Thyroid gland (tissue), 4 donors: Measurements from ENCODE around the gene EIF3C. TPM values are rescaled to one million over a fixed set of nuclear protein-coding genes. Genes with fewer than 3 reads are reported as not detected.
"Not testable (repeated sequence)": the region's sequence is repeated elsewhere in the genome, so short reads cannot be mapped to it uniquely, and the experiment has no call there.

Experiments used
- DNase-seq, 2 donors: peaks; one replicate each; pipeline ENCODE4 v3.0.0-alpha.2; 2019
- H3K27ac ChIP-seq, 3 donors: fragments of 200-600 bp; sonication (generic); 1 replicate in 2 of 3; 2 replicates in 1 of 3; pipeline ENCODE4 v1.5.1; 2016 to 2019; ENCODE audit warnings: mild to moderate bottlenecking in 1 of 3, moderate library complexity in 1 of 3
- H3K27me3 ChIP-seq: fragments of 200-600 bp; sonication (generic); one replicate; pipeline ENCODE4 v1.5.1; 2019
- H3K36me3 ChIP-seq, 2 donors: fragments of 200-600 bp; sonication (generic); one replicate each; pipeline ENCODE4 v1.5.1; 2016 to 2019
- H3K4me1 ChIP-seq, 2 donors: fragments of 200-600 bp; sonication (generic); one replicate each; pipeline ENCODE4 v1.5.1; 2017 to 2019
- H3K4me3 ChIP-seq, 3 donors: fragments of 200-600 bp; sonication (generic); replicated peaks in 1 of 3; 1 replicate in 2 of 3; 2 replicates in 1 of 3; pipeline ENCODE4 v1.5.1; 2016; ENCODE audit warnings: mild to moderate bottlenecking in 1 of 3
- H3K9me3 ChIP-seq: fragments of 200-600 bp; sonication (generic); one replicate; pipeline ENCODE4 v1.5.1; 2017
- CTCF ChIP-seq, 6 experiments: fragments of 200-600 bp in 3 of 6; fragments of 450-650 bp in 3 of 6; sonication (generic) in 3 of 6; IDR thresholded peaks; one replicate each; pipeline ENCODE4 v1.5.1; 2016 to 2019; ENCODE audit warnings: antibody characterized with exemption in 6 of 6, mild to moderate bottlenecking in 2 of 6, inconsistent platforms in 1 of 6, moderate library complexity in 1 of 6
- WGBS, 2 donors: methylation state at CpG; one replicate each; pipeline ENCODE4 v1.1.5; 2017; 5-methylcytosine and 5-hydroxymethylcytosine counted together
- intact Hi-C: fragments of 100-400 bp; cut with DNase I; formaldehyde crosslinking; loops from one replicate; pipeline ENCODE4 v1.15.1; 2023
- total RNA-seq, 4 donors: library from RNA; depleted of rRNA; stranded (reverse); fragments of >200 nt; gene quantifications; one replicate each; pipeline ENCODE4 v1.2.3, GENCODE V29; 2016

Gene EIF3C
- total RNA-seq, 4 donors from 2014 or later, result 213 to 326 (median 285) TPM

- H3K27ac ChIP-seq, DNase-seq, H3K4me1 ChIP-seq, intact Hi-C loops, H3K27me3 ChIP-seq, H3K9me3 ChIP-seq, H3K4me3 ChIP-seq, H3K36me3 ChIP-seq: not testable (repeated sequence)
- WGBS, 2 donors, result 89 to 94% methylated on average over 11 to 14 of the region's 15 CpGs
These were observed 11.8 kb downstream of the EIF3C start for GRCh38 chr16:28722852-28723650.

- H3K27ac ChIP-seq, H3K9me3 ChIP-seq, intact Hi-C loops, H3K36me3 ChIP-seq, H3K4me3 ChIP-seq, DNase-seq, H3K4me1 ChIP-seq, H3K27me3 ChIP-seq: not testable (repeated sequence)
- no CpG with 5 or more reads among the region's 5 CpGs for WGBS, 2 donors
These were observed 20.0 kb downstream of the EIF3C start for GRCh38 chr16:28731253-28731652.

DNA sequence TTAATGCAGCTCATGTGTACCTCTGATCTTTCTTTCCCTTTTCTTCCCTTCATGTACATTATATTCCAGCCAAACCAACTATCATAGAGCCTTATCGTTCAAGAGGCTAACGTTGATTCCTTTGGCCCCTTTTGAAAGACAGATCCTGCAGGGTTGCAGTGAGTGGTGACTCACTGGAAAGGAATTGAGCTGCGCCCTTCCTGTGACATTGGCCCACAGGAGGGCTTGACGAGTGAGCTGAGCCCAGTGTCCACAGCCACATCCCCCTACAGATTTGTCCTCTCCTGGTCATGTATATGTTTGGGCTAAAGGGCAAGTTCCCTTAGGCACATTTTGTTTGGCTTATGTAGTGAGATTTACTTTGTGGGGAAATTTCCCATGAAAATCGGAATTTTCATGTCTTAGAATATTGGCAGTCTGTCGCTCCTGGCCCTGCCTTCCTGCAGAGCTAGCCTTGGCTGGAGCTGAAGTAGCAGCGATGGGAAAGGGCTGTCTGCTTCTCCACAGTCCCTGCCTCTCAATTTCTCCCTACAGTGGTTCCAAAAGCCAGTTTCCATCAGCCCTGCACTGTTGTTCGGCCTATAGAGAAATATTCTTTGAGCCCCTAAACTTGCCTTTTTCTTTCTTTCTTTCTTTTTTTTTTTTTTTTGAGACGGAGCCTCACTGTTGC, 21.3 kb downstream of the EIF3C start:
- H3K27me3 ChIP-seq, H3K36me3 ChIP-seq, DNase-seq, H3K4me1 ChIP-seq, H3K4me3 ChIP-seq, H3K9me3 ChIP-seq, intact Hi-C loops, H3K27ac ChIP-seq: not testable (repeated sequence)
- 82% methylated on average over 2 of the region's 9 CpGs; no CpG with 5 or more reads in 1 of the 2 donors for WGBS, 2 donors

- H3K4me3 ChIP-seq, H3K9me3 ChIP-seq, H3K27me3 ChIP-seq, intact Hi-C loops, DNase-seq, H3K36me3 ChIP-seq, H3K27ac ChIP-seq, H3K4me1 ChIP-seq: not testable (repeated sequence)
- WGBS, 2 donors, result 20% methylated on average over 2 of the region's 9 CpGs; no CpG with 5 or more reads in 1 of the 2 donors
These were observed 28.5 kb downstream of the EIF3C start for GRCh38 chr16:28739787-28740186.

DNA sequence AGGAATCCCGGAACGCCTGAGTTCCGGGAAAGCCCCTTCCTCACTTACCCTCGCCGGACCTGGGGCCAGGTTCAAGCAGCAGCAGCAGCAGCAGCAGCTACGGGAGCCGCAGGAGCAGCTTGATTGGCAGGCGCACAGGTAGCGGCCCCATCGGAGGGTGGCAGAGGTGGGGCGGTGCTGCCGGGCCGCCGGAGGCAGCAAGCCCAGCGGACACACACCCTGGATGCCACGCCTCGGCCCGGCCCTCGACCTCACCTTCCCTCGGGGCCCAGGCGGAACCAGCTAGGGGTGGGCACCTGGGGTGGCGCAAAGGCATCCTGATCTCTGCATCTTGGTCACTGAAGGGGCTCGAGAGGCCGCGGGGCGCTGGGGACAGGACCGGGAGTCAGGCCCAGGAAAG, 29.4 kb downstream of the EIF3C start:
- H3K4me1 ChIP-seq, H3K27me3 ChIP-seq, H3K9me3 ChIP-seq, H3K4me3 ChIP-seq, H3K36me3 ChIP-seq, DNase-seq, intact Hi-C loops, H3K27ac ChIP-seq: not testable (repeated sequence)
- no CpG with 5 or more reads among the region's 27 CpGs for WGBS, 2 donors

DNA sequence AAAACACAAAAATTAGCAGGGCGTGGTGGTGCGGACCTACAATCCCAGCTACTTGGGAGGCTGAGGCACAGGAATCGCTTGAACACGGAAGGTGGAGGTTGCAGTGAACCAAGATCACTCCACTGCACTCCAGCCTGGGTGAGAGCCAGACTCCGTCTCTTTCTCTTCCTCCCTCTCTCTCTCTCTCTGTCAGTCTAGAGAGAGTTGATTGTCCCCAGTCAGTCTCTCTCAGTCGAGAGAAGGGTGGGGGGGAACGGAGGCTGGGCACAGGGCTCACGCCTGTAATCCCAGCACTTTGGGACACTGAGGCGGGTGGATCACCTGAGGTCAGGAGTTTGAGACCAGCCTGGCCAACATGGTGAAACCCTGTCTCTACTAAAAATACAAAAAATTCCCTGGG, 30.0 kb downstream of the EIF3C start:
- H3K27ac ChIP-seq, DNase-seq, H3K4me3 ChIP-seq, intact Hi-C loops, H3K9me3 ChIP-seq, H3K4me1 ChIP-seq, H3K27me3 ChIP-seq, H3K36me3 ChIP-seq: not testable (repeated sequence)
- WGBS, 2 donors, result 61% methylated on average over 4 of the region's 9 CpGs; no CpG with 5 or more reads in 1 of the 2 donors

- H3K9me3 ChIP-seq, H3K27ac ChIP-seq, H3K4me3 ChIP-seq, H3K4me1 ChIP-seq, H3K27me3 ChIP-seq, DNase-seq, intact Hi-C loops, H3K36me3 ChIP-seq: not testable (repeated sequence)
- WGBS, 2 donors, result 27 to 59% methylated on average over 3 of the region's 62 CpGs
These were observed 35.5 kb downstream of the EIF3C start for GRCh38 chr16:28746618-28747350.

GRCh38 chr16:28749997-28750465, 38.8 kb downstream of the EIF3C start:
- H3K27me3 ChIP-seq, H3K4me3 ChIP-seq, H3K27ac ChIP-seq, H3K36me3 ChIP-seq, H3K9me3 ChIP-seq, intact Hi-C loops, H3K4me1 ChIP-seq: not testable (repeated sequence)
- TF ChIP-seq CTCF (IDR thresholded peaks at IDR 0.05), result peak in 1 of 6 experiments; percentile 13
- WGBS, 2 donors, result 24 to 36% methylated on average over 11 to 14 of the region's 33 CpGs
- DNase-seq, result peak in 1 of 2 donors; percentile 13

DNA sequence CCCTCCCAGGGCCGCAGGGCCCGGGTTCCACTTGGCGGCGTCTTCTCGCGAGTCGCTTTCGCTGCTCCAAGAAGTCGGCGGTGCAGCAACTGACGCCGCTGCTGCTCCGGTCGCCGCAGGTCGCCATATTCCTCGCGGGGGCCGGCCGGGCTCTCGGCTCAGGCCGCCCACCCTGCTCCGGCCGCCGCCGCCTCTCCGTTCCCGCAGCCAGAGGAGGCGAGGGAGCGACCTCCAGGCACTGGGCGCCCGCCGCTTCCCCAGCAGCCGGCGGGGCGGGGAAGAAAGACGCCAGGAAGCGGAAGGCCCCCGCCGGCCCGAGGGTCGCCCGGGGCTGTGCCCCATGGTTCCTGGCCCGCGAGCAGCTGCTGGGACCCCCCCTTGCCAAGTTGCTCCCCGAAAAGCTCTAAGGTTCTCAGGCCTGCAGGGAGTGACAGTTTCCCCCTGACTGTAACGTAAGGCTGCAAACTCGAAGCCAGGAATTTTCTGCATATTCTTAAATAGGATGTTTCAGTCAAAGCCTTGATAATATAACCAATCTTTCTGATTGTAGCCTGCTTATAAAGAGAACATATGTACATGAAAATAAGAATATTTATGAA, 39.3 kb downstream of the EIF3C start:
- H3K9me3 ChIP-seq, intact Hi-C loops, H3K4me3 ChIP-seq, H3K4me1 ChIP-seq, H3K27ac ChIP-seq, H3K36me3 ChIP-seq, H3K27me3 ChIP-seq, DNase-seq: not testable (repeated sequence)
- WGBS, 2 donors, result no CpG with 5 or more reads among the region's 48 CpGs

DNA sequence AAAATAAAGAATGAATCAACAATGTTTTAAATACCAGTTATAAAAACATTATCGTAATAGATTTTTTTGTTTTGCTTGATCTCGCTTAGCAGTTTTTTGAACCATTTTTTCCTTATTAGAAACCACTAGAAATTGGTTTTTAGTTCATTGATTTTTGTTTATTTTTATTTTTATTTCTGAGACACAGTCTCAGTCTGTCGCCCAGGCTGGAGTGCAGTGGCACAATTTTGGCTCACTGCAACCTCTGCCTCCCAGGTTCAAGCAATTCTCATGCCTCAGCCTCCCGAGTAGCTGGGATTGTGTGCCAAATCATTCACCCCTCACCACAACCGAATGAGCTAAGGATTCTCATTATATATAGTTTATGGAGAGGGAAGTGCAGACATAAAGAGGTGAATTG, 40.2 kb downstream of the EIF3C start, which contains the start of gene NPIPB9:
Gene NPIPB9, plus strand, starts transcription at position 301 of the 400 bp plus-strand sequence.
- DNase-seq, H3K27me3 ChIP-seq, H3K36me3 ChIP-seq, H3K27ac ChIP-seq, intact Hi-C loops, H3K4me1 ChIP-seq, H3K9me3 ChIP-seq, H3K4me3 ChIP-seq: not testable (repeated sequence)
- WGBS, 2 donors, result no CpG with 5 or more reads among the region's 5 CpGs

- H3K4me3 ChIP-seq, H3K27me3 ChIP-seq, H3K27ac ChIP-seq, DNase-seq, intact Hi-C loops, H3K36me3 ChIP-seq, H3K9me3 ChIP-seq, H3K4me1 ChIP-seq: not testable (repeated sequence)
- no CpG with 5 or more reads among the region's 6 CpGs for WGBS, 2 donors
These were observed 70.4 kb downstream of the EIF3C start for GRCh38 chr16:28781697-28782096.
